ENCODE data around the gene ARHGAP42.

ARHGAP42 gene

GRCh38 chr11:100805506-100806199 is 118.6 kb downstream of the ARHGAP42 start:
- no peak for DNase-seq

- DNase-seq, result no peak
Measured at GRCh38 chr11:100806296-100806695, 119.2 kb downstream of the ARHGAP42 start.

- DNase-seq, result no peak
Measured at GRCh38 chr11:100808904-100809491, 121.9 kb downstream of the ARHGAP42 start.

GRCh38 chr11:100810146-100810545 is 123.1 kb downstream of the ARHGAP42 start:
- no peak for DNase-seq

- DNase-seq, result no peak
Measured at GRCh38 chr11:100810666-100811065, 123.6 kb downstream of the ARHGAP42 start.

GRCh38 chr11:100812517-100812916 is 125.4 kb downstream of the ARHGAP42 start:
- no peak for DNase-seq

- no peak for DNase-seq
Measured at GRCh38 chr11:100815787-100816330, 128.8 kb downstream of the ARHGAP42 start.

- no peak for DNase-seq
Measured at GRCh38 chr11:100816823-100817222, 129.7 kb downstream of the ARHGAP42 start.

GRCh38 chr11:100817620-100818019 is 130.5 kb downstream of the ARHGAP42 start:
- no peak for DNase-seq

- no peak for DNase-seq
Measured at GRCh38 chr11:100820621-100821020, 133.5 kb downstream of the ARHGAP42 start.

GRCh38 chr11:100821198-100821597 is 134.1 kb downstream of the ARHGAP42 start:
- no peak for DNase-seq

- no peak for DNase-seq
Measured at GRCh38 chr11:100823360-100823759, 136.3 kb downstream of the ARHGAP42 start.

GRCh38 chr11:100824041-100824809 is 137.1 kb downstream of the ARHGAP42 start:
- no peak for DNase-seq

GRCh38 chr11:100825626-100826025 is 138.5 kb downstream of the ARHGAP42 start:
- no peak for DNase-seq

GRCh38 chr11:100827934-100828661 is 141.0 kb downstream of the ARHGAP42 start:
- no peak for DNase-seq

- DNase-seq, result no peak
Measured at GRCh38 chr11:100830274-100830673, 143.2 kb downstream of the ARHGAP42 start.

- DNase-seq, result no peak
Measured at GRCh38 chr11:100830978-100831732, 144.1 kb downstream of the ARHGAP42 start.

GRCh38 chr11:100831929-100832494 is 144.9 kb downstream of the ARHGAP42 start:
- no peak for DNase-seq

- no peak for DNase-seq
Measured at GRCh38 chr11:100832829-100833228, 145.7 kb downstream of the ARHGAP42 start.

- DNase-seq, result no peak
Measured at GRCh38 chr11:100833276-100833675, 146.2 kb downstream of the ARHGAP42 start.

GRCh38 chr11:100835854-100836253 is 148.8 kb downstream of the ARHGAP42 start:
- no peak for DNase-seq

- no peak for DNase-seq
Measured at GRCh38 chr11:100837311-100837710, 150.2 kb downstream of the ARHGAP42 start.

Data from stimulated activated naive CD4-positive, alpha-beta T cell treated with Interleukin-2 at 50 U/mL for 16 hours (primary cell).